Measurements from ENCODE around the gene EXOC1. TPM values are rescaled to one million over a fixed set of nuclear protein-coding genes. Genes with fewer than 3 reads are reported as not detected.

The EXOC1 gene
- polyA plus RNA-seq, 1 donor (not counting 4 experiments of a cell fraction or from before 2014, with no cell fraction given) = 32.4 TPM

GRCh38 chr4:55910140-55910539, 56.7 kb downstream of the EXOC1 start:
- DNase-seq (ENCODE audit: low read depth, low spot score) (no peak), FAIRE-seq (no peak)
- no peak for TF ChIP-seq EZH2 (IDR thresholded peaks at IDR 0.05; ENCODE audit: low read length)
- no peak for TF ChIP-seq CTCF (optimal IDR thresholded peaks at IDR 0.05 in 1 of 3, IDR thresholded peaks at IDR 0.05 in 1 of 3, conservative IDR thresholded peaks at IDR 0.05 in 1 of 3; ENCODE audit: extremely low read depth in 1 of 3, insufficient read depth in 2 of 3, low read length in 3 of 3)
- no peaks in the 10 kb centered on the region for H3K27me3 ChIP-seq (ENCODE audit: control insufficient read depth, extremely low read depth, insufficient read depth, low read length)
- peaks cover 21% of the 10 kb centered on the region for H3K4me1 ChIP-seq (ENCODE audit: control insufficient read depth, extremely low read depth, insufficient read depth, low read length)
- H3K4me2 ChIP-seq (ENCODE audit: control insufficient read depth, extremely low read depth, insufficient read depth, low read depth, low read length) = no peak overlapping the region
- no peaks in the 10 kb centered on the region for H3K79me2 ChIP-seq (ENCODE audit: control insufficient read depth, insufficient read depth, low read length)
- dilution Hi-C loops (cut with MboI; ENCODE audit: extremely low pct_ligation_motif_present, low sequenced_read_pairs) = no loop called here
- H4K20me1 ChIP-seq (ENCODE audit: control insufficient read depth, extremely low read depth, insufficient read depth, low read length) = no peaks in the 10 kb centered on the region
- H3K9me1 ChIP-seq (ENCODE audit: control insufficient read depth, extremely low read depth, insufficient read depth, low read length) = peaks cover 3% of the 10 kb centered on the region
- no peak overlapping the region for H3K4me3 ChIP-seq (ENCODE audit: control insufficient read depth in 2 of 3, extremely low read depth in 1 of 3, insufficient read depth in 2 of 3, low read depth in 1 of 3, low read length in 3 of 3)
- no peak overlapping the region for H3K9ac ChIP-seq (ENCODE audit: control insufficient read depth, extremely low read depth, insufficient read depth, low read length)
- no peak overlapping the region for H2AFZ ChIP-seq (ENCODE audit: control insufficient read depth, low read length)
- no peak overlapping the region for H3K27ac ChIP-seq (ENCODE audit: control insufficient read depth, insufficient read depth, low read length)
- no peaks in the 10 kb centered on the region for H3K9me3 ChIP-seq (ENCODE audit: control insufficient read depth, low read depth, low read length)
- H3K36me3 ChIP-seq (ENCODE audit: control insufficient read depth in 2 of 2, extremely low read depth in 1 of 2, insufficient read depth in 2 of 2, low read length in 2 of 2) = peaks cover 0 to under 1% of the 10 kb centered on the region in 2 experiments

- no peaks in the 10 kb centered on the region for H4K20me1 ChIP-seq (ENCODE audit: control insufficient read depth, extremely low read depth, insufficient read depth, low read length)
- dilution Hi-C loops (cut with MboI; ENCODE audit: extremely low pct_ligation_motif_present, low sequenced_read_pairs) = no loop called here
- no peak for TF ChIP-seq EZH2 (IDR thresholded peaks at IDR 0.05; ENCODE audit: low read length)
- TF ChIP-seq CTCF (optimal IDR thresholded peaks at IDR 0.05 in 1 of 3, IDR thresholded peaks at IDR 0.05 in 1 of 3, conservative IDR thresholded peaks at IDR 0.05 in 1 of 3; ENCODE audit: extremely low read depth in 1 of 3, insufficient read depth in 2 of 3, low read length in 3 of 3) = no peak
- DNase-seq (ENCODE audit: low read depth, low spot score) = no peak
- H3K4me3 ChIP-seq (ENCODE audit: control insufficient read depth in 2 of 3, extremely low read depth in 1 of 3, insufficient read depth in 2 of 3, low read depth in 1 of 3, low read length in 3 of 3) = no peak overlapping the region
- FAIRE-seq = peak; percentile 13
- no peaks in the 10 kb centered on the region for H3K79me2 ChIP-seq (ENCODE audit: control insufficient read depth, insufficient read depth, low read length)
- H3K9me1 ChIP-seq (ENCODE audit: control insufficient read depth, extremely low read depth, insufficient read depth, low read length) = peaks cover 3% of the 10 kb centered on the region
- peak overlapping the region; percentile 1 for H3K4me2 ChIP-seq (ENCODE audit: control insufficient read depth, extremely low read depth, insufficient read depth, low read depth, low read length)
- peaks cover 12% of the 10 kb centered on the region for H3K4me1 ChIP-seq (ENCODE audit: control insufficient read depth, extremely low read depth, insufficient read depth, low read length)
- H3K27ac ChIP-seq (ENCODE audit: control insufficient read depth, insufficient read depth, low read length) = no peak overlapping the region
- H3K27me3 ChIP-seq (ENCODE audit: control insufficient read depth, extremely low read depth, insufficient read depth, low read length) = no peaks in the 10 kb centered on the region
- H3K9me3 ChIP-seq (ENCODE audit: control insufficient read depth, low read depth, low read length) = no peaks in the 10 kb centered on the region
- no peak overlapping the region for H3K9ac ChIP-seq (ENCODE audit: control insufficient read depth, extremely low read depth, insufficient read depth, low read length)
- no peak overlapping the region for H2AFZ ChIP-seq (ENCODE audit: control insufficient read depth, low read length)
- H3K36me3 ChIP-seq (ENCODE audit: control insufficient read depth in 2 of 2, extremely low read depth in 1 of 2, insufficient read depth in 2 of 2, low read length in 2 of 2) = no peaks in the 10 kb centered on the region
Measured at GRCh38 chr4:55912249-55912648, 58.8 kb downstream of the EXOC1 start.
